ENCODE results near the gene DUSP5.

GRCh38 chr10:110487411-110488331, 10.0 kb upstream of the DUSP5 start:
- TF ChIP-seq, protein P1, sequence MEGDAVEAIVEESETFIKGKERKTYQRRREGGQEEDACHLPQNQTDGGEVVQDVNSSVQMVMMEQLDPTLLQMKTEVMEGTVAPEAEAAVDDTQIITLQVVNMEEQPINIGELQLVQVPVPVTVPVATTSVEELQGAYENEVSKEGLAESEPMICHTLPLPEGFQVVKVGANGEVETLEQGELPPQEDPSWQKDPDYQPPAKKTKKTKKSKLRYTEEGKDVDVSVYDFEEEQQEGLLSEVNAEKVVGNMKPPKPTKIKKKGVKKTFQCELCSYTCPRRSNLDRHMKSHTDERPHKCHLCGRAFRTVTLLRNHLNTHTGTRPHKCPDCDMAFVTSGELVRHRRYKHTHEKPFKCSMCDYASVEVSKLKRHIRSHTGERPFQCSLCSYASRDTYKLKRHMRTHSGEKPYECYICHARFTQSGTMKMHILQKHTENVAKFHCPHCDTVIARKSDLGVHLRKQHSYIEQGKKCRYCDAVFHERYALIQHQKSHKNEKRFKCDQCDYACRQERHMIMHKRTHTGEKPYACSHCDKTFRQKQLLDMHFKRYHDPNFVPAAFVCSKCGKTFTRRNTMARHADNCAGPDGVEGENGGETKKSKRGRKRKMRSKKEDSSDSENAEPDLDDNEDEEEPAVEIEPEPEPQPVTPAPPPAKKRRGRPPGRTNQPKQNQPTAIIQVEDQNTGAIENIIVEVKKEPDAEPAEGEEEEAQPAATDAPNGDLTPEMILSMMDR (IDR thresholded peaks at IDR 0.05): no peak
- no peak for TF ChIP-seq POLR2A (IDR thresholded peaks at IDR 0.05)
